Fibroblast of gingiva (primary cell): ENCODE data around the gene FCSK.

Experiments
- DNase-seq: peaks from one replicate; pipeline ENCODE4 v3.0.0-alpha.2; 2011; ENCODE audit warnings: low read depth

The FCSK gene

GRCh38 chr16:70524399-70524825 is 70.0 kb downstream of the FCSK start:
- DNase-seq, result peak; percentile 59

- peak; percentile 38 for DNase-seq
These were observed 72.0 kb downstream of the FCSK start for GRCh38 chr16:70526403-70526802.

DNA sequence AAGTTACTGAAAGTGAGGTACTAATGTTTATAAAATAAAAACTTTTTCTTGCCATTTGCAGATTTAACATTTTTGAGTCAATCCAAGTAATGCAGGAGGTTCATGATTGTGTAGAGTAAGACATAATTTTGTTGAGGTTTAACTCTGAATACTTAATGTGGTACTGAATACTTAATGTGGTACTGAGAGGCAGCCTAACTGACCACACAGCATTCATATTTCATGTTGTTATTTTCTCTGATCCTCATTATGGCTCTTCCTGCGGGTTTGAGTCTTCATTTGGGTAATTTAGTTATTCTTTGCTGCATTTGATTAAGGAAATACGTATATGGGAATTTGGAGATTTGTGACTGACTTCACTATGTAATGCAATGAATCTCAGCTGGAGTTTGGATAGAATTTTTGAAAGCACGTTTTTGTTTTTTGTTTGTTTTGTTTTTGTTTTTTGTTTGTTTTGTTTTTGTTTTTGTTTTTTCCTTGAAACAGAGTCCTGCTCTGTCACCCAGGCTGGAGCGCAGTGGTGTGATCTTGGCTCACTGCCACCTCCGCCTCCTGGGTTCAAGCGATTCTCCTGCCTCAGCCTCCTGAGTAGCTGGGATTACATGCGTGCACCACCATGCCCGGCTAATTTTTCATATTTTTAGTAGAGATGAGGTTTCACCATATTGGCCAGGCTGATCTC is 73.1 kb downstream of the FCSK start:
- no peak for DNase-seq

DNA sequence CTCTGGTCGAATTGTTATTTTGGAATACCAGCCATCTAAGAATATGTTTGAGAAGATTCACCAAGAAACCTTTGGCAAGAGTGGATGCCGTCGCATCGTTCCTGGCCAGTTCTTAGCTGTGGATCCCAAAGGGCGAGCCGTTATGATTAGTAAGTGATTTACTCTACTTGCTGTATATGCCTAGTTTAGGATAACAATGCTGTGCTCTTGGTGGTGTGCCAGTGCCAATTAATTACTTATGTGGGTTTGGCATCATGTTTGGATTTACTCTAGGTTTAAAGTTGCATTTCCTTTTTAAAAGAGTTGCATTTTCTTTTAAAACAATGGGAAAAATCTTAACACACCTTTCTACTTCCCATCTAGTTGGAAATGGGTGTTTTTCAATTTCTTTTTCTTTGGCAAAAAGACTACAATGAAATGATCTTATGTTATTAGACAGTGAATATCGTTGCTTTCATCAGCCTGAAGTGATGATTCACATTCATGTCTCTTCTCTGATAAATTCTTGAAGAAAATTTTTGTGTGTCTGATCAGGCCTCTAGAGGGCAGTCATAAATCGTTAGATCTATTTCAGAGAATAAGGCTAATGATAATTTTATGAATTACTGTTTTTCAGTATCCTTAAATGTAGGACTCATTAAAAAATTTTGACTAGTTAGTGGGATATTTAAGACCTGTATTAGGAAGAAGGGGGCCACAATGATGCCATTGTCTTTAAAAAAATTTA is 74.8 kb downstream of the FCSK start:
- peak; percentile 64 for DNase-seq
